SU-DHL-6 (cell line): ENCODE data around the gene WDR83.

Source experiments
- H2AFZ ChIP-seq: fragments of 200-600 bp; sonication (generic); 2 replicates; pipeline ENCODE4 v1.6.1; 2014; ENCODE audit warnings: low read depth, mild to moderate bottlenecking, moderate library complexity, mixed read lengths, antibody characterized with exemption, low read length; ENCODE audit not compliant: severe bottlenecking
- H3F3A ChIP-seq: fragments of 200-600 bp; shearing (Covaris generic); 2 replicates; pipeline ENCODE4 v1.6.0; 2016; ENCODE audit warnings: antibody characterized with exemption, mild to moderate bottlenecking; ENCODE audit not compliant: insufficient read depth
- H3K27ac ChIP-seq: fragments of 200-600 bp; sonication (generic); 2 replicates; pipeline ENCODE4 v1.5.1; 2016; ENCODE audit warnings: low read depth, mild to moderate bottlenecking, low read length, moderate library complexity, mixed read lengths
- H3K27me3 ChIP-seq: fragments of 200-600 bp; sonication (generic), shearing (Covaris generic); 2 replicates; pipeline ENCODE4 v1.6.0; 2014; ENCODE audit warnings: mild to moderate bottlenecking, low read length
- H3K36me3 ChIP-seq: fragments of 200-600 bp; sonication (generic); 2 replicates; pipeline ENCODE4 v1.6.1; 2014; ENCODE audit warnings: mild to moderate bottlenecking, low read length, mixed read lengths
- H3K4me2 ChIP-seq: fragments of 300-600, 200-600 bp; shearing (Covaris generic), sonication (generic); 2 replicates; pipeline ENCODE4 v1.6.0; 2014; ENCODE audit warnings: low read length, low read depth, mild to moderate bottlenecking; ENCODE audit not compliant: poor library complexity, severe bottlenecking
- H3K4me3 ChIP-seq: fragments of 200-600 bp; sonication (generic); 2 replicates; pipeline ENCODE4 v1.5.1; 2014; ENCODE audit warnings: antibody characterized with exemption, low read length, mild to moderate bottlenecking, mixed read lengths; ENCODE audit not compliant: insufficient read depth, poor library complexity, severe bottlenecking
- H3K79me2 ChIP-seq: fragments of 200-600 bp; sonication (generic); 2 replicates; pipeline ENCODE4 v1.6.1; 2014; ENCODE audit warnings: mild to moderate bottlenecking, low read length, moderate library complexity; ENCODE audit not compliant: insufficient read depth
- H3K9ac ChIP-seq: fragments of 200-600 bp; sonication (generic); 2 replicates; pipeline ENCODE4 v1.7.0; 2014; ENCODE audit warnings: mild to moderate bottlenecking, low read length
- H3K9me2 ChIP-seq: fragments of 200-600 bp; sonication (generic); replicated peaks from 2 replicates; pipeline ENCODE4 v1.6.1; 2014; ENCODE audit warnings: low read length; ENCODE audit not compliant: insufficient read depth
- H3K9me3 ChIP-seq: fragments of 200-600 bp; sonication (generic); 2 replicates; pipeline ENCODE4 v1.6.1; 2014; ENCODE audit warnings: low read length, mixed read lengths; ENCODE audit not compliant: insufficient read depth
- H4K20me1 ChIP-seq: fragments of 200-600 bp; sonication (generic); 2 replicates; pipeline ENCODE4 v1.6.1; 2014; ENCODE audit warnings: low read depth, mild to moderate bottlenecking, antibody characterized with exemption, low read length, moderate library complexity, mixed read lengths
- CTCF ChIP-seq: fragments of 200-600 bp; sonication (generic); IDR thresholded peaks from one replicate; pipeline ENCODE4 v1.5.1; 2017; ENCODE audit warnings: antibody characterized with exemption, mild to moderate bottlenecking, low read length, moderate library complexity; ENCODE audit not compliant: insufficient read depth, poor library complexity, severe bottlenecking
- EZH2phosphoT487 ChIP-seq: fragments of 200-600 bp; sonication (generic), shearing (Covaris generic); conservative IDR thresholded peaks from 2 replicates; pipeline ENCODE4 v1.6.1; 2018; ENCODE audit warnings: mild to moderate bottlenecking, antibody characterized with exemption, low read length, moderate library complexity, mixed read lengths

The WDR83 gene

DNA sequence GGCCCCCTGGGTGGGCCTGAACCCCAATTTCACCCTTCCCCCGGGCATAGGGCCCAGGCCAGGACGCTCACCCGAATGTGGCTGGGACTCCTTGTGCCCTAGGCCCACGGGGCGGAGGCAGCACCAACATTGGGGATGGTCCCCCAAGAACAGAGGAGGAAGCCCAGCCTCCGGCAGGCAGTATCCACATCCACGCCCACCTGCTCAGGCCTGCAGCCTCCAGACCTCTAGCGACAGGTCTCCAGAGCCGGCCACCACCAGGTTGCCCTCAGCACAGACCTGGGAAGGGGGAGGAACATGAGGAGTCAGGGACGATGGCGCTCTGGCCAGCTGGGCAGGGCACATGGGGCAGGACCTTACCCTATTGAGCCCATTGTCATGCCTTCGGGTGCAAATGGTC, 22.4 kb downstream of the WDR83 start:
- no peak overlapping the region for H2AFZ ChIP-seq
- no peaks in the 10 kb centered on the region for H4K20me1 ChIP-seq
- no peak overlapping the region for H3K4me2 ChIP-seq
- no peak overlapping the region for H3K9ac ChIP-seq
- TF ChIP-seq CTCF (no peak), EZH2phosphoT487 (no peak)
- no peaks in the 10 kb centered on the region for H3K36me3 ChIP-seq
- H3K79me2 ChIP-seq = no peaks in the 10 kb centered on the region
- no peaks in the 10 kb centered on the region for H3F3A ChIP-seq
- H3K4me3 ChIP-seq = no peak overlapping the region
- H3K9me2 ChIP-seq = no peaks in the 10 kb centered on the region
- H3K27me3 ChIP-seq = no peaks in the 10 kb centered on the region
- no peaks in the 10 kb centered on the region for H3K9me3 ChIP-seq
- H3K27ac ChIP-seq = no peak overlapping the region

DNA sequence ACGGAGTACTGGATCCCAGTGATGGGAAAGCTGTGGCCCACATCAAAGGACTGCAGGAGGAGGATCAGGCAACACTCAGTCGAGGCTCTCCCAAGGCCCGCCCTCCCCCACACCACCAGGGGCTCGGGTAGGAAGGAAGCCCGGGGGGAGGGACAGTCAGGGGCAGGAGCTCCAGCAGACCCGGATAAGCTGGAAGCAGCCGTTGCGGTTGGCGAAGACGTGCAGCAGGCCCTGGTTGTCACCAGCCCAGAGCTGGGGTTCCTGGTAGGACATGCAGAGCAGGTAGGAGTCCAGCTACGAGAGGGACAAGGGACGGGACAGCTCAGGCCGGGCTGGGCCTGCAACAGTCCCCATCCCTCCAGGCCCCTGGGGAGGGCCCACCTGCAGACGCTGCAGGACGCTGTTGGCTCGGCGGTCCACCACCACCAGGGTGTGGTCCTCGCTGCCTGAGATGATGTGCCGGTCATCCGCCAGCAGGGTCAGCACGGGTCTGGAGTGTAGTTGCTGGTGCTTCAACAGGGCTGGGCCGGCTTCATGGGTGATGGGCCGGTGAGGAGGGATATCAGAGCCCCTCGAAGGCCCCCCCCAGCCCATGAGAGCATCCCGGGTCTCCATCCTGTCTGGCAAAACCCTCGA, 23.1 kb downstream of the WDR83 start:
- no peaks in the 10 kb centered on the region for H4K20me1 ChIP-seq
- no peaks in the 10 kb centered on the region for H3K79me2 ChIP-seq
- no peak overlapping the region for H3K27ac ChIP-seq
- no peak overlapping the region for H2AFZ ChIP-seq
- H3K9me3 ChIP-seq = no peaks in the 10 kb centered on the region
- no peak overlapping the region for H3K4me3 ChIP-seq
- H3F3A ChIP-seq = no peaks in the 10 kb centered on the region
- TF ChIP-seq EZH2phosphoT487 (no peak), CTCF (no peak)
- no peaks in the 10 kb centered on the region for H3K9me2 ChIP-seq
- no peaks in the 10 kb centered on the region for H3K36me3 ChIP-seq
- no peak overlapping the region for H3K9ac ChIP-seq
- H3K4me2 ChIP-seq = no peak overlapping the region
- no peaks in the 10 kb centered on the region for H3K27me3 ChIP-seq

- Histone ChIP-seq H3K79me2 (no peaks in the 10 kb centered on the region), H3K4me3 (no peak overlapping the region), H2AFZ (no peak overlapping the region), H3K27me3 (no peaks in the 10 kb centered on the region), H3K4me2 (no peak overlapping the region), H3F3A (peaks cover 10% of the 10 kb centered on the region), H3K9ac (no peak overlapping the region), H3K9me3 (no peaks in the 10 kb centered on the region), H3K27ac (no peak overlapping the region), H3K36me3 (no peaks in the 10 kb centered on the region), H3K9me2 (no peaks in the 10 kb centered on the region), H4K20me1 (no peaks in the 10 kb centered on the region)
- TF ChIP-seq EZH2phosphoT487 = no peak
- no peak for TF ChIP-seq CTCF
Measured at GRCh38 chr19:12692960-12693359, 26.4 kb downstream of the WDR83 start.
